ENCODE measurements around the gene PCDHGC4.
A peak's percentile ranks its signal among the peaks of the same experiment; 100 is the strongest.

The PCDHGC4 gene

DNA sequence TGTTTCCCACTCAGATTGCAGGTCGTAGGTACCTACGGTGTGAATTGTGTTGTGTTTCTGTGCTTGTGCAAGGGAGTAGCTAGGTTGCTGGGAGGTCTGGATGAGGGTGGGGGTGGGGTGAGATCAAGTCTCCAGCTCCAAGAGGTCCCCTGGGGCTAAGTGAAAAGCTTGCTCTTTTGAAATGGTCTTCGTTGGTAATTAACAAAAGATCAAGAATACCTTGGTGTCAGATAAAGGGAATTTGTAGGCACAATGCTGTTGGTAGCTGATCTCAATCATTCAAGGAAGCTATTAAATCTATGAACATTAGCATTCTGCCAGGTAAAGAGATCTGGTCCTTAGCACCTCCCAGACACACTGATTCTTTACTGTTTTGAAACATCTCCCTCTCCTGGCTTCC is 928 bp upstream of the PCDHGC4 start:
- no peak for TF ChIP-seq EZH2phosphoT487 (IDR thresholded peaks at IDR 0.05; ENCODE audit: low read depth)
- TF ChIP-seq CTCF (IDR thresholded peaks at IDR 0.05; ENCODE audit: low read depth, low read length), result no peak
- H3K27me3 ChIP-seq (ENCODE audit: low read depth, low read length), result peaks cover 13% of the 10 kb centered on the region
- H3K9me3 ChIP-seq (ENCODE audit: insufficient read depth, low read length), result no peaks in the 10 kb centered on the region
- no peak overlapping the region for H3K4me3 ChIP-seq (ENCODE audit: low read length)
- no peaks in the 10 kb centered on the region for H3K79me2 ChIP-seq (ENCODE audit: low read length)
- no peaks in the 10 kb centered on the region for H4K20me1 ChIP-seq (ENCODE audit: insufficient read depth, low read length)
- H3K36me3 ChIP-seq (replicated peaks; ENCODE audit: low read depth, low read length), result no peaks in the 10 kb centered on the region
- H3K27ac ChIP-seq (ENCODE audit: low read length), result no peak overlapping the region
- no peak overlapping the region for H3K9ac ChIP-seq (ENCODE audit: low read length)
- H3K4me1 ChIP-seq (ENCODE audit: low read length), result no peaks in the 10 kb centered on the region
- H3K4me2 ChIP-seq (ENCODE audit: low read length), result peak overlapping the region; percentile 26; the same call in 1 of the 2 replicates
- H2AFZ ChIP-seq (ENCODE audit: low read depth, low read length), result no peak overlapping the region

GRCh38 chr5:141484310-141484640 is 555 bp upstream of the PCDHGC4 start:
- Histone ChIP-seq H4K20me1 (ENCODE audit: insufficient read depth, low read length) (no peaks in the 10 kb centered on the region), H3K4me2 (ENCODE audit: low read length) (peak overlapping the region; percentile 26; the same call in 1 of the 2 replicates), H3K4me1 (ENCODE audit: low read length) (no peaks in the 10 kb centered on the region), H3K27me3 (ENCODE audit: low read depth, low read length) (peaks cover 13% of the 10 kb centered on the region), H3K36me3 (replicated peaks; ENCODE audit: low read depth, low read length) (no peaks in the 10 kb centered on the region), H2AFZ (ENCODE audit: low read depth, low read length) (no peak overlapping the region), H3K9ac (ENCODE audit: low read length) (no peak overlapping the region), H3K79me2 (ENCODE audit: low read length) (no peaks in the 10 kb centered on the region), H3K27ac (ENCODE audit: low read length) (no peak overlapping the region), H3K4me3 (ENCODE audit: low read length) (peak overlapping the region; percentile 37; the same call in 1 of the 2 replicates), H3K9me3 (ENCODE audit: insufficient read depth, low read length) (no peaks in the 10 kb centered on the region)
- TF ChIP-seq EZH2phosphoT487 (IDR thresholded peaks at IDR 0.05; ENCODE audit: low read depth) (no peak), CTCF (IDR thresholded peaks at IDR 0.05; ENCODE audit: low read depth, low read length) (no peak)

DNA sequence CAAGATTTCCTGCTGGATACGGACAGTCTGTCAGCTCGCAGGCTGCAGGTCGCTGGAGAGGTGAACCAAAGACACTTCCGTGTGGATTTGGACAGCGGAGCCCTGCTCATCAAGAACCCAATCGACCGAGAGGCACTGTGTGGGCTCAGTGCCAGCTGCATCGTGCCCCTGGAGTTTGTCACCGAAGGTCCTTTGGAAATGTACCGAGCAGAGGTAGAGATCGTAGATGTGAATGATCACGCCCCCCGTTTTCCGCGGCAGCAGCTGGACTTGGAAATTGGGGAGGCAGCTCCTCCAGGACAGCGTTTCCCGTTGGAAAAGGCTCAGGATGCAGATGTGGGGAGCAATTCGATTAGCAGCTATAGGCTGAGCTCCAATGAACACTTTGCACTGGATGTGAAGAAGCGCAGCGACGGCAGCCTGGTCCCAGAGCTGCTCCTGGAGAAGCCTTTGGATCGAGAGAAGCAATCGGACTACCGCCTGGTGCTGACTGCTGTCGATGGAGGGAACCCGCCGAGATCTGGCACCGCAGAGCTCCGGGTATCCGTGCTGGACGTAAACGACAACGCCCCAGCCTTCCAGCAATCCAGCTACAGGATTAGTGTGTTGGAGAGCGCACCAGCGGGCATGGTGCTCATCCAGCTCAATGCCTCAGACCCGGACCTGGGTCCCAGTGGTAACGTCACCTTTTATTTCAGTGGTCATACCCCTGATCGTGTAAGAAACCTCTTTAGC is 658 bp downstream of the PCDHGC4 start:
- Histone ChIP-seq H3K4me1 (ENCODE audit: low read length) (no peaks in the 10 kb centered on the region), H3K9me3 (ENCODE audit: insufficient read depth, low read length) (no peaks in the 10 kb centered on the region), H3K79me2 (ENCODE audit: low read length) (no peaks in the 10 kb centered on the region), H2AFZ (ENCODE audit: low read depth, low read length) (no peak overlapping the region), H3K4me3 (ENCODE audit: low read length) (peak overlapping the region; percentile 37; the same call in 1 of the 2 replicates), H4K20me1 (ENCODE audit: insufficient read depth, low read length) (no peaks in the 10 kb centered on the region), H3K9ac (ENCODE audit: low read length) (no peak overlapping the region), H3K27ac (ENCODE audit: low read length) (no peak overlapping the region), H3K4me2 (ENCODE audit: low read length) (peak overlapping the region; percentile 26; the same call in 1 of the 2 replicates), H3K36me3 (replicated peaks; ENCODE audit: low read depth, low read length) (no peaks in the 10 kb centered on the region), H3K27me3 (ENCODE audit: low read depth, low read length) (peaks cover 13% of the 10 kb centered on the region)
- no peak for TF ChIP-seq CTCF (IDR thresholded peaks at IDR 0.05; ENCODE audit: low read depth, low read length)
- TF ChIP-seq EZH2phosphoT487 (IDR thresholded peaks at IDR 0.05; ENCODE audit: low read depth), result no peak

GRCh38 chr5:141486091-141486490 is 1.3 kb downstream of the PCDHGC4 start:
- peaks cover 13% of the 10 kb centered on the region for H3K27me3 ChIP-seq (ENCODE audit: low read depth, low read length)
- H3K27ac ChIP-seq (ENCODE audit: low read length), result no peak overlapping the region
- TF ChIP-seq CTCF (IDR thresholded peaks at IDR 0.05; ENCODE audit: low read depth, low read length) (no peak), EZH2phosphoT487 (IDR thresholded peaks at IDR 0.05; ENCODE audit: low read depth) (no peak)
- no peaks in the 10 kb centered on the region for H3K9me3 ChIP-seq (ENCODE audit: insufficient read depth, low read length)
- no peaks in the 10 kb centered on the region for H4K20me1 ChIP-seq (ENCODE audit: insufficient read depth, low read length)
- H3K4me2 ChIP-seq (ENCODE audit: low read length), result no peak overlapping the region
- H3K79me2 ChIP-seq (ENCODE audit: low read length), result no peaks in the 10 kb centered on the region
- H3K9ac ChIP-seq (ENCODE audit: low read length), result no peak overlapping the region
- no peak overlapping the region for H3K4me3 ChIP-seq (ENCODE audit: low read length)
- no peaks in the 10 kb centered on the region for H3K4me1 ChIP-seq (ENCODE audit: low read length)
- no peak overlapping the region for H2AFZ ChIP-seq (ENCODE audit: low read depth, low read length)
- H3K36me3 ChIP-seq (replicated peaks; ENCODE audit: low read depth, low read length), result no peaks in the 10 kb centered on the region

All from OCI-LY3 (cell line).